Smooth muscle cell (in vitro differentiated cells): ENCODE measurements around the gene LMO7. TPM values are rescaled to one million over a fixed set of nuclear protein-coding genes. Genes with fewer than 3 reads are reported as not detected.

Experiments used
- DNase-seq: peaks from one replicate; lab custom pipeline; 2025; ENCODE audit not compliant: unreplicated experiment; lab: John Stamatoyannopoulos, UW
- H2AFZ ChIP-seq: fragments of 200-600 bp; sonication (generic); 2 replicates; pipeline ENCODE4 v1.6.0; 2016; ENCODE audit warnings: antibody characterized with exemption, low read depth, mild to moderate bottlenecking
- H3F3A ChIP-seq: fragments of 200-600 bp; sonication (generic); 2 replicates; pipeline ENCODE4 v1.6.0; 2017; ENCODE audit warnings: antibody characterized with exemption, low read depth
- H3K27ac ChIP-seq: fragments of 200-600 bp; sonication (generic); 2 replicates; pipeline ENCODE4 v1.5.1; 2016; ENCODE audit warnings: low read depth, mild to moderate bottlenecking
- H3K27me3 ChIP-seq: fragments of 200-600 bp; sonication (generic); 2 replicates; pipeline ENCODE4 v1.6.1; 2016; ENCODE audit warnings: low read depth, mild to moderate bottlenecking
- H3K36me3 ChIP-seq: fragments of 200-600 bp; sonication (generic); 2 replicates; pipeline ENCODE4 v1.5.1; 2016; ENCODE audit warnings: low read depth
- H3K4me1 ChIP-seq: fragments of 200-600 bp; sonication (generic); 2 replicates; pipeline ENCODE4 v1.5.1; 2016; ENCODE audit warnings: low read depth
- H3K4me2 ChIP-seq: fragments of 200-600 bp; sonication (generic); 2 replicates; pipeline ENCODE4 v1.6.0; 2016; ENCODE audit warnings: mild to moderate bottlenecking
- H3K4me3 ChIP-seq: fragments of 200-600 bp; sonication (generic); 2 replicates; pipeline ENCODE4 v1.5.1; 2016; ENCODE audit warnings: mild to moderate bottlenecking
- H3K79me2 ChIP-seq: fragments of 200-600 bp; sonication (generic); 2 replicates; pipeline ENCODE4 v1.6.0; 2016; ENCODE audit warnings: low read depth, mild to moderate bottlenecking
- H3K9ac ChIP-seq: fragments of 200-600 bp; sonication (generic); 2 replicates; pipeline ENCODE4 v1.6.0; 2016; ENCODE audit warnings: low read depth
- H3K9me3 ChIP-seq: fragments of 200-600 bp; sonication (generic); replicated peaks from 2 replicates; pipeline ENCODE4 v1.5.1; 2016; ENCODE audit warnings: low read depth
- H4K20me1 ChIP-seq: fragments of 200-600 bp; sonication (generic); 2 replicates; pipeline ENCODE4 v1.6.0; 2016; ENCODE audit warnings: low read depth
- CTCF ChIP-seq: fragments of 200-600 bp; sonication (generic); IDR thresholded peaks from 2 replicates; pipeline ENCODE4 v1.5.1; 2017; ENCODE audit warnings: borderline replicate concordance, mild to moderate bottlenecking, antibody characterized with exemption; ENCODE audit not compliant: insufficient read depth, poor library complexity, severe bottlenecking
- WGBS: methylation state at CpG from one replicate; pipeline ENCODE4 v1.1.7; 2016; ENCODE audit warnings: low lambda C conversion rate; 5-methylcytosine and 5-hydroxymethylcytosine counted together
- polyA plus RNA-seq: library from polyadenylated mRNA; unstranded; fragments of >200 nt; fragmentation: Nextera tagmentation; extraction: Ambion mirVana; gene quantifications from 2 replicates; pipeline ENCODE4 v1.2.1, GENCODE V29; 2016
- total RNA-seq: library from RNA; depleted of rRNA; stranded (reverse); fragments of >200 nt; gene quantifications from 2 replicates; pipeline ENCODE4 v1.2.3, GENCODE V29; 2014

Gene LMO7
- total RNA-seq (213 and 253 TPM in 2 replicates), polyA plus RNA-seq (152 and 157 TPM in 2 replicates)

GRCh38 chr13:75635828-75636435 lies at the start of gene LMO7:
LMO7 (plus strand) TSS chr13:75636330; CDS start chr13:75636658, 328 bp downstream.
- WGBS: under 1% methylated on average over 27 of the region's 76 CpGs
- Histone ChIP-seq H3K27ac (peak within 1 kb of the TSS; percentile 90), H3F3A (peaks cover 29% of the 10 kb centered on the region)

GRCh38 chr13:75587679-75588078 lies 48.5 kb upstream of the LMO7 start:
- no peak overlapping the region for H3K9ac ChIP-seq
- no peaks in the 10 kb centered on the region for H3F3A ChIP-seq
- H4K20me1 ChIP-seq: no peaks in the 10 kb centered on the region
- 52% methylated on average over 1 of the region's 1 CpG for WGBS
- TF ChIP-seq CTCF: no peak
- H3K36me3 ChIP-seq: peaks cover 20% of the 10 kb centered on the region
- H3K4me3 ChIP-seq: no peak overlapping the region
- no peaks in the 10 kb centered on the region for H3K4me1 ChIP-seq
- no peak for DNase-seq
- H2AFZ ChIP-seq: no peak overlapping the region
- no peak overlapping the region for H3K4me2 ChIP-seq
- no peaks in the 10 kb centered on the region for H3K27me3 ChIP-seq
- peak overlapping the region; percentile 57 for H3K27ac ChIP-seq
- H3K9me3 ChIP-seq: no peaks in the 10 kb centered on the region
- H3K79me2 ChIP-seq: no peaks in the 10 kb centered on the region

More at GRCh38 chr13:75635828-75636435, at the start of gene LMO7:
- Histone ChIP-seq H3K4me1 (peaks cover 12% of the 10 kb centered on the region), H3K27me3 (no peaks in the 10 kb centered on the region), H3K9ac (peak within 1 kb of the TSS; percentile 75), H4K20me1 (peaks cover 40% of the 10 kb centered on the region), H3K36me3 (no peaks in the 10 kb centered on the region), H3K79me2 (peaks cover 51% of the 10 kb centered on the region), H2AFZ (peak within 1 kb of the TSS; percentile 40), H3K4me3 (peak within 1 kb of the TSS; percentile 76), H3K9me3 (no peaks in the 10 kb centered on the region), H3K4me2 (peak within 1 kb of the TSS; percentile 99)
- DNase-seq: peak; percentile 38
- no peak for TF ChIP-seq CTCF

- Histone ChIP-seq H4K20me1 (no peaks in the 10 kb centered on the region), H3F3A (no peaks in the 10 kb centered on the region), H3K27me3 (no peaks in the 10 kb centered on the region), H3K36me3 (no peaks in the 10 kb centered on the region), H2AFZ (no peak overlapping the region), H3K9me3 (no peaks in the 10 kb centered on the region), H3K4me1 (no peaks in the 10 kb centered on the region), H3K27ac (no peak overlapping the region), H3K9ac (no peak overlapping the region), H3K79me2 (no peaks in the 10 kb centered on the region), H3K4me3 (no peak overlapping the region), H3K4me2 (no peak overlapping the region)
- WGBS: 91% methylated on average over 1 of the region's 1 CpG
- no peak for TF ChIP-seq CTCF
- DNase-seq: no peak
These were observed 39.4 kb upstream of the LMO7 start for GRCh38 chr13:75596657-75597182.

- Histone ChIP-seq H3K79me2 (no peaks in the 10 kb centered on the region), H3K9me3 (no peaks in the 10 kb centered on the region), H4K20me1 (no peaks in the 10 kb centered on the region), H3K27me3 (no peaks in the 10 kb centered on the region), H3K36me3 (no peaks in the 10 kb centered on the region), H3K9ac (no peak overlapping the region), H3K4me1 (no peaks in the 10 kb centered on the region), H3K27ac (no peak overlapping the region), H3K4me2 (no peak overlapping the region), H2AFZ (no peak overlapping the region), H3F3A (no peaks in the 10 kb centered on the region), H3K4me3 (no peak overlapping the region)
- WGBS: 49% methylated on average over 4 of the region's 4 CpGs
- DNase-seq: no peak
- TF ChIP-seq CTCF: no peak
These were observed 35.8 kb upstream of the LMO7 start for GRCh38 chr13:75600371-75600770.
